Hippocampal formation (tissue), 2 donors: Measurements from ENCODE around the gene TMEM271.

Source experiments
- DNase-seq, 2 donors: peaks; one replicate each; lab custom pipeline; 2025; lab: John Stamatoyannopoulos, UW

Gene TMEM271, protein sequence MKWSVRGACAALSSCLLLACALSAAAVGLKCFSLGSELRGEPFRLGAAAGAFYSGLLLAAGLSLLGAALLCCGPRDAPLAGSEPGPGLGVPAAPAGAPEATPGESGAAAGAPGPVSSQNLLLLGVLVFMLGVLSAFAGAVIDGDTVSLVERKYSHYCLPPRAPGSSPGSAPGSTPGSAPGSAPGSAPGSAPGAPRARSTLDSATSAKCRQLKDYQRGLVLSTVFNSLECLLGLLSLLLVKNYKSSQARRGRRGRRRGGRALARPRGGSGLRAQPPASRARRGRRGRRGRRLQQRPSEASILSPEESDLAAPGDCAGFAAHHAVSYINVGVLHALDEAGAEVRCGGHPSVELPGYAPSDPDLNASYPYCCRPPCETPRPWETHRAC

DNA sequence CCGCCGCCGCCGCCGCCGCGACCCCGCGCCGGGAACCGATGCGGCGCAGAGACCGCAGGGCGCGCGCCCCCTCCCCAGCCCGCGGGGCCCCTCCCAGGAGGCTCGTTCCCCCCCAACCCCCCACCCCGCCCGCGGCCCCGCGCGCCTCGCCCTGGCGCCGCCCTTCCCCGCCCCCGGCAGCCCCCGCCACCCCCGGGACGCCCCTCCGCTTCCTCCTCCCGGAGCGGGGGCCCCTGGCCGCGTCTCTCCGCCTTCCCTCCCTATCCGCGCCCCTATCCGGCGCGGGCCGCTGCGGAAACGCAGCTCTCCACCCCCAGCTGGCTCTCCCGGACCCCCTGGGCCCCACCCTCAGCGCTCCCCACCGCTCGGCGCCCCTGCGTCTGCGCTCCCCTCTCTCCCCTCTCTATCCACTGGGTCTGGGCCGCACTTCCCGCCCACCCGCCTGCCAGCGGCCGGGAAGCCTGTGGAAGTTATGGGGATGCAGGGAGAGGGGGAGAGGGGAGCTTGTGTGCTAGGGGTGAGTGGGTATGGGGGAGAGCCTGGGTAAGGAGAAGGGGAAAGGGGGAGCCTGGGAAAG lies at the start of gene TMEM271:
Gene TMEM271 (minus strand): TSS at position 51 of the 577 bp plus-strand sequence. CDS start 233 bp downstream, outside the sequence.
- DNase-seq = no peak

DNA sequence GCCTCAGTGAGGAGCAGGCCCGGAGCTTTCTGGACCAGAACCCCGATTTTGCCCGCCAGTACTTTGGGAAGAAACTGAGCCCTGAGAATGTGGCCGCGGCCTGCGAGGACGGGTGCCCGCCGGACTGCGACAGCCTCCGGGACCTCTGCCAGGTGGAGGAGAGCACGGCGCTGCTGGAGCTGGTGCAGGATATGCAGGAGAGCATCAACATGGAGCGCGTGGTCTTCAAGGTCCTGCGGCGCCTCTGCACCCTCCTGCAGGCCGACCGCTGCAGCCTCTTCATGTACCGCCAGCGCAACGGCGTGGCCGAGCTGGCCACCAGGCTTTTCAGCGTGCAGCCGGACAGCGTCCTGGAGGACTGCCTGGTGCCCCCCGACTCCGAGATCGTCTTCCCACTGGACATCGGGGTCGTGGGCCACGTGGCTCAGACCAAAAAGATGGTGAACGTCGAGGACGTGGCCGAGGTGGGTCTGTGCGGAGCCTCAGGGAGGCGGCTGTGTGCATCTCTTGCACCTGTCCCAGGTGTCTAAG lies 49.6 kb upstream of the TMEM271 start:
- no peak for DNase-seq

DNA sequence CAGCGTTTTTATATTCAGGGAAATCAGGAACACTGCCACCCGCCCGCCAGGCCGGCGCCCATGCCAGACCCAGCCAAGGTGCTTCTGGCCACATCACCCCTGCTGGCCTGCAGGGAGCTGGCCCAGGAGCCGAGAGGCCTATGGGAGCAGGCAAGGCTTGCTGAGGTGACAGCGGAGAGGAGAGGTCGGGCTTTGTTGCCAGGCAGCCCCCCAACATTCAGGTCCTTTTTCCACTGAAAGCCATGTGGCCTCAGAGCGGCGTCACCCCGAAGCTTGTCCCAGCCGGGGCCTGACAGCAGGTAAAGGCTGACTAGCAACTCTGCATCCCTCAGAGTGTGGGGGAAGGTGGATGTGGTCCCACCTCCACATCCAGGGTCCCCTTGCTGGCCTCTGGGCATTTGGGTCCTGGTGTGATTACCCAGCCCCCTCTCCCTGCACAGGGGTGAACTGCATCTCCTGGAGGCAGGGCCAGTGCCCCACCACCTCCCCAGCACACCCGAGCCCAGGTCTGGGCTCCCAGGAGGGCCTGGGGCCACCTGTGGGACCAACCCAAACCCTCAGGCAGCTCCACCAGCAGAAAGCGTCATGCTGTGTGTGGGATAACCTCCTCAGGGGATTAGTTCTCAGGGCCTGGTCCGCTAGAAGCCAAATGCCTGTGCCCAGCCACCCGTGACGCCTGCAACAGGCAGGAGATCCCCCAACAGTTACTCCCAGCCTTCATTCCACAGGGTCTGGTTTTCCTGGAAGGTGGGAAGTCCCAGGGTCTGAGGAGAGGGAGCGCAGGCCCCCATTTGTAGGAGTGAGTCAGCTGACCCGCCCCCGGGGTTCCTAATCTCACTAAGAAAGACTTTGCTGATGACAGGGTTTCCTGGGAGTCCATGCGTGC lies 48.9 kb upstream of the TMEM271 start, which contains the start of gene PDE6B:
Gene PDE6B (plus strand): TSS at position 869 of the 886 bp plus-strand sequence. CDS start 54 bp downstream, outside the sequence.
- DNase-seq = no peak

DNA sequence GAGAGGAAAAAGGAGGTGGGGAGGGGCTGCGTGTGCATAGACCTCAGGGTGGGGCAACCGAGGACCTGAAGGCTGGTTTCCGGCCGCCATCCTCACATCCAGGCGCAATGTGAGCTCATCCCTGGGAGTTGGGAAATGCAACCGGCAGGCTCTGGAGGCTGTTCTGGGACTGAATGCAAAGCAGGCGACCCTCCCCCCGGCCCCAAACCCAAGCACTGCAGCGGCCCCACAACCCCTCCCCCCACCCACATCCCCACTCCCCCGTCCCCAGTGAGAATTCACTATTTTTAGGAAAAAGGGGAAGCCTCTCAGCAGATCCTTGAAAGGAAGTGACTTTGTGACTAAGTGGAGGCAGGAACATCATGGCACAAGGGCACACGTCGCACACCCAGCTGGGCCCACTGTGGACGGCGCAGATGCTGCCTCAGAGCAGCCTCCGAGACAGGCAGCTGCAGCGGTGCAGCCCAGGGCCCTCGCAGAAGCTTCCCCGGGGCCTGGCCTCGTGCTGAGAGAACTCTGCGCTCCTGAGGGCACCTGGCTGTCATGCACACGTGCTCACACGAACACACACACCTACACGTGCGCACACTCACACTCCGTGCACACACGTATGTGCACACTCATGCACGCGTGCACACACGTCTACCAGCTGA lies 47.9 kb upstream of the TMEM271 start:
- no peak for DNase-seq

DNA sequence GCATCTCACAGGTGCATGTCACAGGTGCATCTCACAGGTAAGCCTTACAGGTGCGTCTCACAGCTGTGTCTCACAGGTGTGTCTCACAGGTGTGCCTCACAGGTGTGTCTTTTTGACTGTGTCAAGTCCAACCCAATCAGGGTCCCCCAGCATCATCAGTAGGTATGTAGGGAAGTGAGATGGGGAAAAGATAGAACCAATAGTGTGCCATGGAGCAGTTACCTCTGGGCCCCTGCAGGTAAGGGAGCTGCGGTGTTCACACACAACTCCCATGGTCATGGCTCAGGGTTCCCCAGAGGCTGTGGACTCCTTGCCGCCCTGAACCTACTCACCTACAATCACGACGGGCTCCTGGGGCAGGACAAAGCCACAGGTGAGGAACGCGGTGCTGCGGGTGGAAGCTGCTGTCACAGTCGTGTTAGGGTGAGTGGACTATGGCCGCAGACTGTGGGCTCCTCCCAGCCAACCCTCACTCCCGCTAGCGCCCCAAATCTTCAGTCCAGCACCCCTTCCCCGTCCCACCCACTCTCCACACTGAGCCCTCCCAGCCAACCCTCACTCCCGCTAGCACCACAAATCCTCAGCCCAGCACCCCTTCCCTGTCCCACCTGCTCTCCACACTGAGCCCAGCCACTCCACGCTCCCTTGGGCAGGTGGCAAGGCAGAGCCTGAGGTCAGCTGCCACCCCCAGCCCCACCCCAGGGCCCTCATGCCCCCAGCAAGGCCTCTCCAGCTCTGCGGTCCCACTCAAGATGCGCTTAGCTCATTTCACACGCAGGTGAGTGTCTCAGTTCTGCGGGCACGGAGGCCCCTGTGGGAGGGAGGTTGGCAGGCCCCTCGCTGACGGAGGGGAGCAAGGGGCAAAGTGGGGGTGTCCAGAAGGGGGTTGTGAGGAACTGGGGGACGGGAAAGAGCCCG lies 47.2 kb upstream of the TMEM271 start:
- DNase-seq = no peak

DNA sequence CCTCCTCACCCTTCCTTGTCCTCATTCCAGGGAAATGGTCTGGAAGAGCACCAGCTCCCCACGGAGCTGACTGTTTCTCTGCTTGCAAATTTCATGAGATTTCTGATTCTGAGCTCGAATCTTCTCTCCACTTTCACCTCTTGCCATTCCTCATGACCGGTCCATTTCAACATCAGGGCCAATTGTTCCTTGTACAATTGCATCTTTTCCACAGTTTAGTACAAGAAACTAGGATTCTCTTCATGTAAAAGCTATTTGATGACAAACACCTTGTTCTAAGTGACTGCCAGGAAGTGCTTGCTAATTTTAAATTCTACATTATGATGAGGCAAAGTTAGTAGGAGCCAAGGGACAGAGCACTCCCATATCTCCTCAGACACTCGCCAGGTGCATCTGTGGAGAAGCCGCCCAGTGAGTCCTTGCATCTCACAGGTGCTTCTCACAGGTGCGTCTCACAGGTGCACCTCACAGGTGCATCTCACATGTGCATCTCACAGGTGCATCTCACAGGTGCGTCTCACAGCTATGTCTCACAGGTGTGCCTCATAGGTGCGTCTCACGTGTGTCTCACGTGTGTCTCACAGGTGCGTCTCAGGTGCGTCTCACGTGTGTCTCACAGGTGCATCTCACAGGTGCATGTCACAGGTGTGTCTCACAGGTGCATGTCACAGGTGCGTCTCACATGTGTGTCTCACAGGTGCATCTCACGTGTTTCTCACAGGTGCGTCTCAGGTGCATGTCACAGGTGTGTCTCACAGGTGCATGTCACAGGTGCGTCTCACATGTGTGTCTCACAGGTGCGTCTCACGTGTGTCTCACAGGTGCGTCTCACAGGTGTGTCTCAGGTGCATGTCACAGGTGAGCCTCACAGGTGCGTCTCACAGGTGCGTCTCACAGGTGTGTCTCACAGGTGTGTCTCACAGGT lies 46.2 kb upstream of the TMEM271 start:
- no peak for DNase-seq

DNA sequence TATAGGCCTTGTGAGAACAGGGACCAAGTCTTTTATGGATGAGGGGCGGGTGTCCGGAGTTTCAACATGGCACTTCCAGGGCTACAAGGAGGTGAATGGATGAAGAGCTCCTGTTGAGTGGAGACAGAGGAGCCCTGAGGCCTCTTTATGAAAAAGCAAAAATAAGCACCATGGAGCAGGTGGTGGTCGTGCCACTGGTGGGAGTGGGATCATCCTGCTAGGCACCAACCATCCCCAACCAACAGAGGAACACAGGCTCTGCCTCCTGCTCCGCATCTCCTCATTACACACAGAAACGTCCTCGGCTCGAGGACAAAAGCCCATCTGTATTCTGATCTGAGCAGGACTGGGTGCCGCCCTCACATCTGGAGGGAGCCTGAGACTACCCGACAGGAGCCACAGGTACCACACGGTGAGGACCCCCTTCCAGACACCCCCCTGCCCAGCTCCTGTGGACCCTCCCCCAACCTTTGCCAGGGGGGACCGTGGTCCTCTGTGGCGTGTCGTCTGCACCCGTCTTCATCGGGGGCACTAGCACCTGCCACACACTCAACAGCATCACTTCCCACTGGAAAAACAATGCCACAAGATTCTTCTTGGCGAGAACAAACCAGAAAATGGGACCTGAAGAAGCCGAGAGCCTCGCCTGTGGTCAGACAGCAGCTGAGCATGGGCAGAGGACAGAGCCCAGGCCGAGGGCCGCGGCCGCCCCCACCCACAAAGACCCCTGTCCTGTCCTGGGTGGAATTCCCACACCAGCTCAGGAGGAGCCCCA lies 45.4 kb upstream of the TMEM271 start:
- no peak for DNase-seq

DNA sequence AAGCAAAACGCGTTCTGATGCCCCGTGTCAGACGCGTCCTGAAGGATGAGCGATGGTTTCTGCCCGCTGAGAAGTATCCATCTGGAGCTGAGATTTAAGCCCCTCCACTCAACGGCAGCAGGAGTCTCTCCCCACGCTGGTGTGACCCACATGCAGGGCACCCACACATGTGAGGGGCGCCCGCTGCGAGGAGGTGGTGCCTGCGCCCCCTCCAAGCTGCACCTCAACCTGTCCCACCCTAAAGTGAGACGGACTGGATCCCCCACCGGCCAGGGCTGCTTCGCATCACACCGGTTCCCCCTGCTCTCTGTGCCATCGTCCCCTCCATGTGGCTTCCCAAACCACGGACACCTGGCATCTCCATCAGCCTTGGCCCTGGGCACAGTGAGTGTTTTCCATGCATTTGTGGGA lies 44.8 kb upstream of the TMEM271 start:
- DNase-seq = no peak

DNA sequence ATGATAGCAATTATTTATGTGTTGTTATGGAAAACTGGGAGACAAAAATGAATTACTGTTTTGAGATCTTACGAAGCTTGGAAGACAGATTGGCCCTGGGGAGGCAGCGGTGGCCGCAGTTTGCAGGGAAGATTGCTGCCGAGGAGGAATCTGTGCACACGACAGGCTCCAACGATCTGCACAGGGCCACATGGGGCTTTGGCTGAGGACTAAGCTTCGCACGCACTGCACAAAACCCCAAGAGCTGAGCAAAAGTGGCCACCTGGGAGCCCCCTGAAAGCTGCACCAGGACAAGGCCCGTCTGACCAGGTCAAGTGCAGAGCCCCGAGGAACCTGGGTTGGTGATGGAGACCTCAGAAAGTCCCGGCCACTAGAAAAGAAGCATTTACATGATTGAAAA lies 44.1 kb upstream of the TMEM271 start:
- DNase-seq = no peak

DNA sequence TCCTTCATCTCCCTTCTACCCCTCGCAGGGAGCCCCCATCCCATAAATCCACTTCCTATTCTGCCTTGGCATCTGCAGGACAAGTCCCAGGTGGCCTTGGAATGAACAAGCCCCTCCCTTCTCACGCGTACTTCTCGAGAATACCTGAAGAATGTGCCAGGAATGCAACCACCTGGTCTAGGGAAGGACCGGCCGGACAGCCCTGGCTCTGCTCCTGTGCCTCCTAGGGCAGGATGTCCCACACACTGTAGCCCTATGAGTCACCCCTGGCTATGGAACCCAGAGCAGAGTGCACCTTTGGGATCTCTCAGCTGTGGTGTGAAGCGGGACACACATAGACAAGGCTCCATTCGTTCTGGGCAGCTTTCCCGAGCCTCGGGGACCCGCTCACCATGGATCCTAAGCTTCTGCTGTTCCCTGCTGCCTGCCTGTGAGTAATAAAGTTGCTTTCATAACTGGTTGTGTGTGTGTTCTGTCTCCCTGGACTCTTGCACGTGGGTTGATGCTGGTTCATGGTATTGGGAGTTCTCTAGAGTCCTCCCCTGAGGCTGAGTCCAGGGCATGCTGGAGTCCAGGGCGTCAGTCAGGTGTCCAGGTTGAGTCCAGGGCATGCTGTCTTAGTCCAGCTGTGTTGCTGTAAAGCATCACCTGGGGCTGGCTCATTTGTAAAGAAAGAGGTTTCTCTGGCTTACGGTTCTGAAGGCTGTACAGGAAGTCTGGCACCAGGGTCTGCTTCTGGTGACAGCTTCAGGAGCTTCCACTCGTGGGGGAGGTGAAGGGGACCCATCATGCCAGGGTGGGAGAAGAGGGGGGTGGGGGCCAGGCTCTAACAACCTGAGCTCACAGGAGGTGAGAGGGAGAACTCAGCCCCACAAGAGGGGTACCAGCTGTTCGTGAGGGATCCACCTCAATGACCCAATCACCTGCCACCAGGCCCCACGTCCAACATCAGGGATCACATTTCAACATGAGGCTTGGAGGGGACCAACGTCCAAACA lies 41.8 kb upstream of the TMEM271 start:
- DNase-seq = no peak

DNA sequence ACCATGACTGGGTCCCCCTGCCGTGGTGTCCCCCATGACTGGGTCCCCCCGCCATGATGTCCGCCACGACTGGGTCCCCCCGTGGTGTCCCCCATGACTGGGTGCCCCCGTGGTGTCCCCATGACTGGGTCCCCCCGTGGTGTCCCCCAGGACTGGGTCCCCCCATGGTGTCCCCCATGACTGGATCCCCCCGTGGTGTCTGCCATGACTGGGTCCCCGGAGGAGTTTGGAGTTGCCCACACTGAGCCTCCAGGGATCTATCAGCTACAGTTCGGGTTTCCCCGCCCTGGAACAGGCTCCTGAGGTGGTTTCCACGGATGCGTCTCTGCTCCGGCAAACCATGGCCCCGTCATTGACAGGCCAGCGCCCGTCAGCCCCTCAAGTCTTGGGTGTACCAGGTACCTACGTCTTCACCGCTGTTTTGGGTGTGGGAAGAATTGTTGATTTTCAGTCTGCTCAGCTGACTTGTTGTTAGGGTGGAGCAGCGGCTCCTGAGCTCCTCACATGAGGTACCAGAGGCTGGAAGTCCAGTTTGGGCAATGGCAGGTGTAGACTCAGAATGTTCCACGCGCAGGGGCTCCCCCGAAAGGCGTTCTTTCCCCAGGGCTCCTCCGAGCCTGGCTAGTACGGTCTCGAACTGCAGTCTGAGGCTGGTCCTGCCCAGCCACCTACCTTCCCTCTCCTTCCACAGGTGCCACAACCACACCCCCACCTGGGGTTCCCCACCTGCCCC lies 41.0 kb upstream of the TMEM271 start:
- DNase-seq = no peak

DNA sequence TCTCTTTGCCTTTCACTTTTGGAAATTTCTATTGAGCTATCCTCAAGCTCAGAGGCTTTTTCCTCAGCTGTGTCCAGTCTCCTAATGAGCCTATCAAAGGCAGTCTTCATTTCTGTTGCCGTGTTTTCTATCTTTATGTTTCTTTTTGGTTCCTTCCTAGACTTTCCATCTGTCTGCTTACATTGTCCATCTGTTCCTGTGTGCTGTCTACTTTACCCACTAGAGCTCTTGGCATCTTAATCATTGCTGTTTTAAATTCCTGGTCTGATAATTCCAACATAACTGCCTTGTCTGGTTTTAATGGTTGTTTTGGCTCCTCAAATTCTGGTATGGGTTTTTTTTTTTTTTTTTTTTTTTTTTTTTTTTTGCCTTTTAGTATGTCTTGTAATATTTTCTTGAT lies 40.0 kb upstream of the TMEM271 start:
- no peak for DNase-seq

DNA sequence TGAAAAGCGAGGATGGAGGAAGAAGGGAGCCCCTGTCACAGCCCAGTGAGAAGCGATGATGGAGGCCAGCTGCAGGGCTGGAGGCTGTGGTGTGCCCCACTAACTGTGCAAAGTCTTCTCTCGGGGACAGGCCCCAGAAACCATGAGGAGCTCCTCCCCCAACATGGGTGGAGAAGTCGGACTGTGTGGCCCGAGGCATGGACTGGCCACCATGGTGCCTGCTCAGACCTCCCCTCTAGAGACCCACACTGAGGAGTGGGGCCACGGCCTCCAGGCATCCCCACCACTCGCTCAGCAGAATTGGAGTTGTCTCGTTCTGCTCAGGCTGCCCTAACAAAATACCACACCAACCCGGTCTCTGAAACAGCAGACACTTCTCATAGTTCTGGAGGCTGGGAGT lies 37.0 kb upstream of the TMEM271 start:
- no peak for DNase-seq

DNA sequence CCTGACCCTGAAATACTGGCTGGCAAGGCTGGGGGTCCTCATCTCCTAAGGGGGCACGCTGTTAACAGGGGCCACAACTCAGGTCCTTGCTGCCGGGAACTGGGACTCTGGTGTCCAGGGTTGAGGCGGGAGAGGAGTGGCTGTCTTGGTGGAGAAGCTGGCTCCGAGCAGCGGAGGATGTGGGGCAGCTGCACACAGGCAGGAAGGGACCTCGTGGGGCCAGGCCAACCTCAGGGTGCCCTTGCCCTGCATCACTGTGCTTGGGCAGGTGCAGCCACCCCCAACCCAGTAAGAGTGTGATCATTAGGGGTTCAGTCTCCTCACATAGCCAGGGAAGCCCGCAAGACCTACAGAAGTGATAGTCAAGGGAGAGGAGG lies 36.6 kb upstream of the TMEM271 start:
- DNase-seq = no peak

DNA sequence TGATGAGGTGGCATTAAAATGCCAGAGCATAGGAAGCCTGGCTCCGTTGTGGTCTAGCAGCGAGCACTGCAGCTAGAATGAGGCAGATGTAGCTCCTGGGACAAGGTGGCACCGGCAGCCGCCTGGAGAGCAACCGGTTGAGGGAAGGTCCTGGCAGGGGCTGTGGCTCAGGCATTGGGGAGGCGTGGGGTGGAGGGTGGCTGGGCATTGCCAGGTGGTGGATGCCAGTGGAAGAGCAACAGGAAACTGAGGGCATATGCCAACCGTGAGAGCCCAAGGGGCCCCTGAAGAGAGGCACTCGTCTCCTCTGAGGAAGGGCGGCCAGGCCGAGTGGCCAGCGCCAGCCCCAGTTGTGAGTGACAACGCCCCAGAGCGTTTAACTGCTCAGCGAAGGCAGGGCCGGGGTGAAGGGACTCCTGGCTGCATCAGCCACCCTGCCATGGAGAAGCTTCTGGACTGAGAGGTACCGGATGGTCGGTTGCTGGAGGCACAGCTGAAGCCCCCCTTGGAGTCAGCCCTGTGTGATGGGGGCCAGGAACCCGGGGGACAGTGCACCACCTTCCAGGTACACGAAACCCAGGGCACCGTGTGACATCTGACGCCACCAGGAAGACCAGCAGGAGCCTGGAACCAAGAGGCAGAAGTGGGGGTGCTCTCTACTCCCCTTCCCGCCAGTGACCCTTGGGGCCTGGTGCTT lies 36.1 kb upstream of the TMEM271 start:
- no peak for DNase-seq
